VCaP (cell line): Measurements from ENCODE around the gene HDAC5.
A peak's percentile ranks its signal among the peaks of the same experiment; 100 is the strongest.

Source experiments
- H3K27ac ChIP-seq: fragments of 450-650 bp; 2 replicates; pipeline ENCODE4 v1.5.1; 2017
- TF ChIP-seq, protein P1 (sequence below): fragments of 450-650 bp; conservative IDR thresholded peaks from 2 replicates; pipeline ENCODE4 v1.5.1; 2017; ENCODE audit warnings: mild to moderate bottlenecking, moderate library complexity

HDAC5 gene

GRCh38 chr17:44095388-44095646 is 28.1 kb downstream of the HDAC5 start:
- peak overlapping the region; percentile 58 for H3K27ac ChIP-seq
- TF ChIP-seq, protein P1, sequence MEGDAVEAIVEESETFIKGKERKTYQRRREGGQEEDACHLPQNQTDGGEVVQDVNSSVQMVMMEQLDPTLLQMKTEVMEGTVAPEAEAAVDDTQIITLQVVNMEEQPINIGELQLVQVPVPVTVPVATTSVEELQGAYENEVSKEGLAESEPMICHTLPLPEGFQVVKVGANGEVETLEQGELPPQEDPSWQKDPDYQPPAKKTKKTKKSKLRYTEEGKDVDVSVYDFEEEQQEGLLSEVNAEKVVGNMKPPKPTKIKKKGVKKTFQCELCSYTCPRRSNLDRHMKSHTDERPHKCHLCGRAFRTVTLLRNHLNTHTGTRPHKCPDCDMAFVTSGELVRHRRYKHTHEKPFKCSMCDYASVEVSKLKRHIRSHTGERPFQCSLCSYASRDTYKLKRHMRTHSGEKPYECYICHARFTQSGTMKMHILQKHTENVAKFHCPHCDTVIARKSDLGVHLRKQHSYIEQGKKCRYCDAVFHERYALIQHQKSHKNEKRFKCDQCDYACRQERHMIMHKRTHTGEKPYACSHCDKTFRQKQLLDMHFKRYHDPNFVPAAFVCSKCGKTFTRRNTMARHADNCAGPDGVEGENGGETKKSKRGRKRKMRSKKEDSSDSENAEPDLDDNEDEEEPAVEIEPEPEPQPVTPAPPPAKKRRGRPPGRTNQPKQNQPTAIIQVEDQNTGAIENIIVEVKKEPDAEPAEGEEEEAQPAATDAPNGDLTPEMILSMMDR = no peak

DNA sequence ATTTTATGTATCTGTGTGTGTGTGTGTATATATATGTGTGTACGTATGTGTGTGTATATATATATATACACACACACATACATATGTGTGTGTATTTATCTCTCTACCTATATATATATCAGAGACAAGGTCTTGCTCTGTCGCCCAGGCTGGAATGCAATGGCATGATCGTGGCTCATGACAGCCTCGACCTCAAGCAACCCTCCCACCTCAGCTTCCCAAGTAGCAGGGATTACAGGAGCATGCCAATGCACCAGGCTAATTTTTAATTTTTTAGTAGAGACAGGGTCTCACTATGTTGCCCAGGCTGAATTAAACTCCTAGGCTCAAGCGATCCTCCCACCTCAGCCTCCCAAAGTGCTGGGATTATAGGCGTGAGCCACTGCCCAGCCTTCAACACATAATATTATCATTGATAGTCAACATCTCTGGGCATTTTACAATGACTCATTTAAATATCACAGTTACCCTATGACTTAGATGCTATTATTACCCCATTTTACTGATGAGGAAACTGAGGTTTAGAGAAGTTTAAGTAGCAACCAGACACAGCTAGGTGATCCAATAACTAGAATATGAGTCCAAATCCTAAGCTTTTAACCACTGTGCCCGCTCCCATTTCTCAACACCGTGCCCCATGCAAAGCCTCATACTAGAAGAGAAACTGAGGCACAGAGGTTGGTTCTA is 28.6 kb downstream of the HDAC5 start:
- TF ChIP-seq, protein P1 = no peak
- no peak overlapping the region; the same call in 1 of the 2 replicates for H3K27ac ChIP-seq

GRCh38 chr17:44093231-44093900 is 30.1 kb downstream of the HDAC5 start:
- H3K27ac ChIP-seq = no peak overlapping the region
- TF ChIP-seq, protein P1 = no peak

GRCh38 chr17:44092051-44092450 is 31.4 kb downstream of the HDAC5 start:
- TF ChIP-seq, protein P1 = no peak
- H3K27ac ChIP-seq = no peak overlapping the region

DNA sequence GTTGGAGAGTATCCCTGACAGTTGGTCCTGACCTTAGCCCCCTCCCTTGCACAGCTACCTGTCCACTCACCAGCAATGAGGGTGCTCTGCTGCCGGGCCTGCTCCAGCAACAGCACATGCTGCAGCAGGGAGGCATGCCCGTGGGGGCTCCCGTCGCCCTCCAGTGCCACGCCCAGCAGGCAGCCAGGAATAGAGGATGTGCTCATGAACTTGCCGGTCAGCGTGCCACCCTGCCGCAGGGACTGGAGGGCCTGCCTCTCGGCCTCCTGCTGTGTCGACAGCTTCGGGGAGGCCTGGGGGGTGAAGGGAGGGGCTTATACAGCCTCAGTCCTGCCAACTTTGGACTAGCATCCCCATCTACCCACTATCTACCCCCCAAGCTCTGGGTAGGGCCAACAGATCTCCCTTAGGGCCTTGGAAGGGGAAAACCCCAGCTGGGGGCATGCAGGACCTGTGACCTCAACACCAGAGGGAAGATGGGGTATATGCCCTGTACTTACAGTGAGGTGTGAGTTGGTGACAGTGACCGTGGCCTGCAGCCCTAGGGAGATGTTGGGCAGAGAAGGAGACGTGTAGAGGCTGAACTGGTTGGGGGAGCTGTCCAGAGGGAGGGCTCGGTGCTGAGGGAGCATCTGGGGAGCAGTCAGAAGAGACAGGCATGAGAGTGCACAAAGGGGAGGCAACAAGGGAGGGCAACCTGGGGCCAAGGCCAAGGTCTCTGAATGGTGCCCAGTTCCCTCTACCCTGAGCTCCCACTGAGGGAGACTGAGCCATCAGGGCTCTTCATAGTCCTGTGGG is 32.0 kb downstream of the HDAC5 start:
- no peak overlapping the region for H3K27ac ChIP-seq
- TF ChIP-seq, protein P1 = no peak

GRCh38 chr17:44088254-44088653 is 35.2 kb downstream of the HDAC5 start:
- no peak overlapping the region for H3K27ac ChIP-seq
- TF ChIP-seq, protein P1 = no peak

- TF ChIP-seq, protein P1 = no peak
- no peak overlapping the region for H3K27ac ChIP-seq
Observed at GRCh38 chr17:44087319-44087718, 36.1 kb downstream of the HDAC5 start.
